Bronchial epithelial cell (primary cell): ENCODE data around the gene ATF4. TPM values are rescaled to one million over a fixed set of nuclear protein-coding genes. Genes with fewer than 3 reads are reported as not detected.

Experiments used
- DNase-seq: peaks from one replicate; pipeline ENCODE4 v3.0.0-alpha.2; 2010; ENCODE audit warnings: low read depth
- FAIRE-seq: peaks from 2 replicates; lab custom pipeline; 2011; peaks lifted over from hg19 to GRCh38; lab: Jason Lieb, UNC
- H3K27me3 ChIP-seq: 2 replicates; pipeline ENCODE4 v1.5.1; 2011; ENCODE audit warnings: low read length; ENCODE audit not compliant: control insufficient read depth, insufficient read depth
- H3K36me3 ChIP-seq: 2 replicates; pipeline ENCODE4 v1.5.1; 2011; ENCODE audit warnings: low read length; ENCODE audit not compliant: control insufficient read depth, insufficient read depth
- H3K4me3 ChIP-seq: 2 replicates; pipeline ENCODE4 v1.5.1; 2011; ENCODE audit warnings: mild to moderate bottlenecking, low read depth, low read length, control low read depth
- total RNA-seq: library from RNA; depleted of rRNA; stranded (reverse); fragments of >200 nt; gene quantifications from 2 replicates; pipeline ENCODE4 v1.2.1, GENCODE V29; 2014
- TF ChIP-seq, protein P1 (sequence below): IDR thresholded peaks from 2 replicates; pipeline ENCODE4 v1.5.1; 2011; ENCODE audit warnings: mild to moderate bottlenecking, moderate library complexity, low read length, control low read depth, inconsistent platforms; ENCODE audit not compliant: insufficient read depth, severe bottlenecking

Gene ATF4
- total RNA-seq, 1 donor from 2014 or later, result 410 TPM

DNA sequence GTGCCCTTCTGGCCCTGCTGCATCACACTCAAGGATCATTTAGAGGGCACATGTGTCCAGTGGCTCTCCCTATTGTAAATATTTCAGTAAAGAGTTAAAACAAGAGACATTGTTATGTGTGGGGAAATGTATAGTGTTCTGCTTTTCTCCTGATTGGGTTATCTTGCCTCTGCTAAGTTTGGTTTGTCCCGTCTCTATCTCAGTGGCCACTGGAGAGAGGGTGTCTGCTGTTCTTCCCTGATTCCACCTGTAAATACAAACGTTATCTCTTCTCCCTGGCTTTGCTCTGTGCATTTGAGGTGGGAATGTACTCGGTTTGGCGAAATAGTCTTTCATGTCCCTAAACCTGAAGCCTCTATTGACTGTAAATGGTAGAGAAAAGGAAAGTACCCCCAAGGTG, 12.0 kb upstream of the ATF4 start:
- H3K27me3 ChIP-seq, result no peaks in the 10 kb centered on the region
- peaks cover 35% of the 10 kb centered on the region for H3K36me3 ChIP-seq
- FAIRE-seq, result no peak
- DNase-seq, result no peak
- TF ChIP-seq, protein P1, sequence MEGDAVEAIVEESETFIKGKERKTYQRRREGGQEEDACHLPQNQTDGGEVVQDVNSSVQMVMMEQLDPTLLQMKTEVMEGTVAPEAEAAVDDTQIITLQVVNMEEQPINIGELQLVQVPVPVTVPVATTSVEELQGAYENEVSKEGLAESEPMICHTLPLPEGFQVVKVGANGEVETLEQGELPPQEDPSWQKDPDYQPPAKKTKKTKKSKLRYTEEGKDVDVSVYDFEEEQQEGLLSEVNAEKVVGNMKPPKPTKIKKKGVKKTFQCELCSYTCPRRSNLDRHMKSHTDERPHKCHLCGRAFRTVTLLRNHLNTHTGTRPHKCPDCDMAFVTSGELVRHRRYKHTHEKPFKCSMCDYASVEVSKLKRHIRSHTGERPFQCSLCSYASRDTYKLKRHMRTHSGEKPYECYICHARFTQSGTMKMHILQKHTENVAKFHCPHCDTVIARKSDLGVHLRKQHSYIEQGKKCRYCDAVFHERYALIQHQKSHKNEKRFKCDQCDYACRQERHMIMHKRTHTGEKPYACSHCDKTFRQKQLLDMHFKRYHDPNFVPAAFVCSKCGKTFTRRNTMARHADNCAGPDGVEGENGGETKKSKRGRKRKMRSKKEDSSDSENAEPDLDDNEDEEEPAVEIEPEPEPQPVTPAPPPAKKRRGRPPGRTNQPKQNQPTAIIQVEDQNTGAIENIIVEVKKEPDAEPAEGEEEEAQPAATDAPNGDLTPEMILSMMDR, result no peak
- H3K4me3 ChIP-seq, result no peak overlapping the region

DNA sequence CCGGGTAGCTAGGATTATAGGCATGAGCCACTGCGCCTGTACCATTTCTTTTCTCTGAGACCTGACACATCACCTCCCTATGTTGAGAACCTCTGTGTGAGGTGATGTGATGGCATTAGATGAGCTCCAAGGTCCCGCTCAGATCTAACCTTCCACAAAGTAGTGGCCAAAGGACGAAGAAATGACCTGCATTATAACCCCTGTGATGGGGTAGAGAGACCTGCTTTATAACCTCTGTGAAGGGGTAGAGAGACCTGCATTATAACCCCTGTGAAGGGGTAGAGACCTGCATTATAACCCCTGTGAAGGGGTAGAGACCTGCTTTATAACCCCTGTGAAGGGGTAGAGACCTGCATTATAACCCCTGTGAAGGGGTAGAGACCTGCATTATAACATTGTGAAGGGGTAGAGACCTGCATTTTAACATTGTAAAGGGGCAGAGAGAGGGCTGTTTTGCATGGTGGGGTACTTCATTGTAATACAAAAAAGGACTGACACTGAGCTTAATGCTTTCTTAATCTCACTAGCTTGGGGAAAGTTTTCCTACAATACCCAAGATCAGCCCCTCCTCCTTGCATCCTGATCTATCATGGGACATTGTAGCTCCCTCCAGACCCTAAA, 9.7 kb upstream of the ATF4 start:
- Histone ChIP-seq H3K36me3 (peaks cover 42% of the 10 kb centered on the region), H3K27me3 (no peaks in the 10 kb centered on the region), H3K4me3 (no peak overlapping the region)
- no peak for DNase-seq
- TF ChIP-seq, protein P1, result no peak
- FAIRE-seq, result no peak

DNA sequence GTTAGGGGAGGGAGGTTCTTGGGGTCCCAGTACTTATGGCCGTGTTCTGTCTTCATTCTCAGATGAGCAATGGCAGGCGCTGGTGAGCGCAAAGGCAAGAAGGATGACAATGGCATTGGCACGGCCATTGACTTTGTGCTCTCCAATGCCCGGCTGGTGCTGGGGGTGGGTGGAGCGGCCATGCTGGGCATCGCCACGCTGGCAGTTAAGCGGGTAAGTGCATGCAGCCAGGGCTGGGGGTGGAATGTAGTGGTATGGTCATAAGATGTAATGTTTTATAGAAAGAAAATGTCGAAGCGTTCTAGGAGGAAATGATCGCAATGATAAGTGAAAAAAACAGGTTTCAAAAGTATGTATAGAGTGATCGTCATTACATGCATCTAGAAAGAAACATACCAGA, 9.1 kb upstream of the ATF4 start:
- H3K36me3 ChIP-seq, result peaks cover 38% of the 10 kb centered on the region
- DNase-seq, result no peak

DNA sequence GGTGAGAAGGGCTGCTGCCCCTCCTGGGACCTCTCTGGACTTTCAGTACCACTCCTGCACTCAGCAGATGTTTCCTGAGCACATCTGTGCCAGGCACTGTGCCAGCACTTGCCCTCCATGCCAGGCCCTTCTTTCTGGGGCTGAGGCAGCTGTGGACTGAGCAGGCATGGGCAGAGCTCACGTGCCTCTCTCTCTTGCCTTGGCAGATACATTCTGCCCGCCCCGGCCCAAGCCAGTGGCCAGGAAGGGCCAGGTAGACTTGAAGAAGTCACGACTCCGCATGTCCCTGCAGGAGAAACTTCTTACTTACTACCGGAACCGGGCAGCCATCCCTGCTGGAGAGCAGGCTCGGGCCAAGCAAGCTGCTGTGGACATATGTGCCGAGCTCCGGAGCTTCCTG, 8.3 kb upstream of the ATF4 start:
- TF ChIP-seq, protein P1, result no peak
- no peak overlapping the region for H3K4me3 ChIP-seq
- H3K27me3 ChIP-seq, result no peaks in the 10 kb centered on the region
- FAIRE-seq (no peak), DNase-seq (no peak)
- peaks cover 39% of the 10 kb centered on the region for H3K36me3 ChIP-seq

More for the DNA sequence above, 9.1 kb upstream of the ATF4 start:
- no peaks in the 10 kb centered on the region for H3K27me3 ChIP-seq
- H3K4me3 ChIP-seq, result no peak overlapping the region
- TF ChIP-seq, protein P1, result no peak
- no peak for FAIRE-seq

DNA sequence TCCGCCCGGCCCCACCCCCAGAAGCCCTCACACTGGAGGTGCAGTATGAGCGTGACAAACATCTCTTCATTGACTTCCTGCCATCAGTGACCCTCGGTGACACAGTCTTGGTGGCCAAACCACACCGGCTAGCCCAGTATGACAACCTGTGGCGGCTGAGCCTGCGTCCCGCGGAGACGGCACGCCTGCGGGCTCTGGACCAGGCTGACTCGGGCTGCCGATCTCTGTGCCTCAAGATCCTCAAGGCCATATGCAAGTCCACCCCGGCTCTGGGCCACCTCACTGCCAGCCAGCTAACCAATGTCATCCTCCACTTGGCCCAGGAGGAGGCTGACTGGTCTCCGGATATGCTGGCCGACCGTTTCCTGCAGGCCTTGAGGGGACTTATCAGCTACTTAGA, 6.6 kb upstream of the ATF4 start:
- Histone ChIP-seq H3K27me3 (no peaks in the 10 kb centered on the region), H3K4me3 (no peak overlapping the region), H3K36me3 (peaks cover 40% of the 10 kb centered on the region)
- FAIRE-seq (no peak), DNase-seq (no peak)
- TF ChIP-seq, protein P1, result no peak
